Islet of Langerhans (tissue), 1 donor: ENCODE results near the gene GPR33.
A peak's percentile ranks its signal among the peaks of the same experiment; 100 is the strongest.
"Not testable (repeated sequence)": the region's sequence is repeated elsewhere in the genome, so short reads cannot be mapped to it uniquely, and the experiment has no call there.

Source experiments
- FAIRE-seq: peaks from one replicate; lab custom pipeline; 2011; peaks lifted over from hg19 to GRCh38; lab: Jason Lieb, UNC

GPR33 gene, protein sequence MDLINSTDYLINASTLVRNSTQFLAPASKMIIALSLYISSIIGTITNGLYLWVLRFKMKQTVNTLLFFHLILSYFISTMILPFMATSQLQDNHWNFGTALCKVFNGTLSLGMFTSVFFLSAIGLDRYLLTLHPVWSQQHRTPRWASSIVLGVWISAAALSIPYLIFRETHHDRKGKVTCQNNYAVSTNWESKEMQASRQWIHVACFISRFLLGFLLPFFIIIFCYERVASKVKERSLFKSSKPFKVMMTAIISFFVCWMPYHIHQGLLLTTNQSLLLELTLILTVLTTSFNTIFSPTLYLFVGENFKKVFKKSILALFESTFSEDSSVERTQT

GRCh38 chr14:31487886-31488285 lies at the start of gene GPR33:
TSS of gene GPR33 (minus strand) at chr14:31488039. CDS start at chr14:31483965, 4,074 bp downstream.
- no peak for FAIRE-seq

DNA sequence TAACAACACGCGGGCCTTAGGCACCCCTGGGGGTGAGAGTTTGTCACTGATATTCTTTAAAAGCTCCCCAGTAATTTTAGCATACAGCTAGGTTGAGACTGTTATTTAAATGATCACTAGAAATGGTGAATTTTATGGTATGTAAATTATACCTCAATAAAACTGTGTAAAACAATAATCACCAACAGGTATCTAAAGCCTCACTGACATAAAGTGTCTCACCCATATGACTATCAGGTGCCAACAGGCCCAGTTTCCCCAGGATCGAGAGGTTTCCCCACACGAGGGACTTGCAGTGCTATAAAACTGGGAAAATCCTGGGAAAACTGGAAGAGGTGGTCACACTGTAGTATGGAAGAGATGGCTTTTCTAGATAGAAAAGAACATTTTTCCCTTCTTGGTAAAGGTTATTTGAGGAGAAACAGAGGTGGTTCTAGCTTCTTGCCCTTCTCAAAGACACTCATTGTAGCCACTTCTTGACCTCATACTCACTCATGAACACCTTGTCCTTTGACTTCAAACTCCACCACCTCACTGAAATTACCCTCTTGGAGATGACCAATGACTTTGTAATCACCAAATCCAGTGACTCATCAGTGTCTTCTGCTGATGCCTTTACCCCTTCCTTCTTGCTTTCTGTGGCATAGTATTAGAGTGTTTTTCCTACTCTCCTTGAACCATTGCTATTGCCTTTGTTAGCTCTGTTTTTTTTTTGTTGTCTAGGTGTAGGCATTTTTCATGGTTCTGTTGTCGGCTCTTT lies 48.5 kb upstream of the GPR33 start:
- no peak for FAIRE-seq

- no peak for FAIRE-seq
Observed at GRCh38 chr14:31530136-31530535, 42.3 kb upstream of the GPR33 start.

DNA sequence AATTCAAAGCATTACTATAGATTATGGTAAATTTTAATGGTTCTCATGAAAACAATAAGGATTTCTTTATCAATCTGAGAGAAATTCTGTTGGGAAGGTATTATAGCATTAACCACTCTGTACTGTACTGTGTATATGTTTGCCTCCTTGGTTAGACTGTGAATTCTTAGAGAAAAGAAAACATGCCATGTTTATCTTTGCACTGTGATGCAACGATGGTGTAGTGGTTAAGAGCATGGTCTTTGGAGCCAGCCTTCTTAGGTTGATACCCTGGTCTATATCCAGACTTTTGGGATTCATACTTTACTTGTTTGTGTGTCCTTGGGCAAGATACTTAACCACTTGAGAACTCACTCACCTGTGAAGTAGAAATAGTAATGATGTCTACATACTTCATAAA lies 41.2 kb upstream of the GPR33 start:
- FAIRE-seq, result no peak

DNA sequence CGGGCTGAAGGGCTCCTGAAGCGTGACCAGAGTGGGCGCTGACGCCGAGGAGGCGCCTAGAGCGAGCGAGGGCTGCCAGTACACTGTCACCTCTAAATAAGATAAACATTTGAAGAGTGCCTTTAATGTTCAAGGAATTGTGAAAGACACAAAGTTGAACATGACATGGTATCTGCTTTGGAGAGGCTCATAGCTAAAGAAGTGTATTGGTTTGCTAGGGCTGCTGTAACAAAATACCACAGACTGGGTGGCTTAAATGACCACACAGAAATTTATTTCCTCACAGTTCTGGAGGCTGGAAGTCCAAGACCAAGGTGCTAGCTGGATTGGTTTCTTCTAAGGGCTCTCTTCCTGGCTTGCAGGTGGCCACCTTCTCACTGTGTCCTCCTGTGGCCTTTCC lies 39.7 kb upstream of the GPR33 start:
- FAIRE-seq, result no peak

- FAIRE-seq, result no peak
Observed at GRCh38 chr14:31527087-31527486, 39.2 kb upstream of the GPR33 start.

DNA sequence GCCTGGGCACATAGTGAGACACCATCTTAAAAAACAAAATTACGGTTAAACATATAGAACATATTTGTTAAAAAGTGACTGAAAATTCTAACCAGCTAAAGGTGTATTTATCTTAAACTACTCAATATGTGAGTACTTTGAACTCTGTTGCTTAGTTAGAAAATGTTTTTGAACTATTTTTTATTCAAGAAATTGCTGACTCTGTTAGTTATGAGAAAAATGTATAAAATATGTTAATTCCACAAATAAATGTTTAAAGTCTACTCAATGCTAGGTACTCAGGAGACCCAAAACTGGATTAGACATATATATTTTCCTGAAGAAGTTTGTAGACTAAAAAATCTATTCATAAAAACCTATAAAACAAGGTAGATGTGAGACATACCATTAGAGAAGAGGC lies 23.0 kb upstream of the GPR33 start:
- no peak for FAIRE-seq

- peak; percentile 93 for FAIRE-seq
Observed at GRCh38 chr14:31510222-31510621, 22.4 kb upstream of the GPR33 start.

DNA sequence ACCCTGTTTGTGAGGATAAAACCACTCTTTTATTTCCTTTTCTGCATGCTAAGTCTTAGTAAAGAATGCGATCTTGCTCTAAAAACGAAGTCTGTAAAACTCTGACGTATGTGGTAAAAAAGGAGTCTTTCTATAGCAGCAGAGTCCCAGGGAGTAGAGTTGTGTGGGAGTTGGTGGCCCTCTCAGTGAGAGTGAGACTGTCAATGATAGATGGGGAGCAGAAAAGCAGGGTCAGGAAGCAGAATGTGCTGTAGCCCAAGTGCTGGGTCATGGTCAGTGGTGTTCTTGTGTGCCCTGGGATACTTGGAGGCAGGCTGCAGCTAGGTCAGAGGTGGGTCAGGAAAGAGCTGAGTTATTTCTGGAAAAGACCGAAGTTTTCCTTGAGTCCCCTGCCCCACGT lies 20.3 kb upstream of the GPR33 start:
- no peak for FAIRE-seq

GRCh38 chr14:31505411-31505810 lies 17.6 kb upstream of the GPR33 start:
- FAIRE-seq, result no peak

DNA sequence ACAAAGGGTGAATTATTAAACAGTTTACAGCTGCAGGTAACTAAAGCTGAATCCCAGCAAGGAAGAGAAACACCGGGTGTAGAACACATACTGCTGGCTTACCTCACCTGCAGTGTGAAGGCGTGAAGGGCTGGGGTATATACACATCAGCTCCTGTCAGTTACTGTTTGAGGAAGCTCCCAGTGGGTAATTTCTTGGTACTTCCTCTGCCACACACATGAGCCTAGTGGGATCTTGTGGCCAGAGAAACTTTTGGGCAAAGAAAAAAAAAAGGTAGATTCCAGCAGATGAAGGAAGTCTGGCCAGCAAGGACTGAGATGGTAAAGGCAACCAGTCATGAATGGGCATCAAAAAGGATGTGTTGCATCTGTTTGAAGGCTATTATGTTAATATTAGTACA lies 14.0 kb upstream of the GPR33 start:
- no peak for FAIRE-seq

GRCh38 chr14:31492759-31493498 lies 5.1 kb upstream of the GPR33 start:
- FAIRE-seq, result no peak

- FAIRE-seq, result no peak
Observed at GRCh38 chr14:31489691-31490090, 1.9 kb upstream of the GPR33 start.

DNA sequence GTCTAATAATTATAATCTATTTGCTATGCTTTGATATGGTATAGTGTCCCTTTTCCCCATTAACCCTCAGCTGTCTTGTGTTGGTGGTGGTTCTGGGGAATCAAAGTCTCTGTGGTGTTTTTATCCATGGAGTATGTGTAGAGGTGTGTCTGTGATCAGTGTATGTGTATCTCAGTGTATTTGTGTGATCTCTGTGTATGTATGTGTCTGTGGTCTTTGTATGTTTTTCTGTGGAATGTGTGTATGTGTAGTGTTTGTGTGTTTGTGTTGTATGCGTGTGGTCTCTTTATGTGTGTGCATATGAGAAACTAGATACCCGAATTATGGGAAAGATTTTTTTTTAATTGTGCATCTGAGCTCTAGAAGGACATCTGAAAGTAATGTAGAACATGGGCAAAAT lies 1.1 kb downstream of the GPR33 start:
- FAIRE-seq, result no peak

- no peak for FAIRE-seq
Observed at GRCh38 chr14:31484754-31485153, 3.1 kb downstream of the GPR33 start.

- no peak for FAIRE-seq
Observed at GRCh38 chr14:31480156-31480555, 7.7 kb downstream of the GPR33 start.

GRCh38 chr14:31479027-31479426 lies 8.8 kb downstream of the GPR33 start:
- no peak for FAIRE-seq

- FAIRE-seq, result no peak
Observed at GRCh38 chr14:31477248-31477647, 10.6 kb downstream of the GPR33 start.

DNA sequence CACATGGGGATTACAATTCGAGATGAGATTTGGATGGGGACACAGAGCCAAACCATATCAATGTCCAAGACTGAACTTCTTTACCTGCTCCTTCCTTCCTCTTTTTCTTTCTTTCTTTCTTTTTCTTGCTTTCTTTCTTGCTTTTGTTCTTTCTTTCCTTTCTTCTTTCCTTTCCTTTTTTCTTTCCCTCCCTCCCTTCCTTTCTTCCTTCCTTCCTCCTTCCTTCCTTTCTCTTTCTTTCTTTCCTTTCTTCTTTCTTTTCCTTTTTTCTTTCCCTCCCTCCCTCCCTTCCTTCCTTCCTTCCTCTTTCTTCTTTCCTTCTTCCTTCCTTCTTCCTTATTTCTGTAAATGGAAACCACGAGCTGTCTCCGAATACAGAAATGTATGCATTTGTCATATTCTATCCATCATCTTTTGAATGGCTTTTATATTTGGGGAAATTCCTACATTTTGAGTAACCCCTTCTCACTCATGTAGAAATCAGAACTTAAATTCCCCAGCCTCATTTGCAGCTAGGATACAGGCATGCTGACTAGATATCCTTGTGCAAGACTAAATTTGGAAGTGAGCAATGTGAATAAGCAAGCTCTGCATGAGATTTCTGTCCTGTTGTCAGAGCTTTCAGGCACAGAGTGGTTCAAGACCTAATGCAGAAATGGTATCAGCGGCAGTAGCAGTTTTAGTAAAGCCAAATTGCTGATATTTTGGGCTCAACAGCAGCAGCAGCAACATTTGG lies 11.5 kb downstream of the GPR33 start:
- FAIRE-seq, result no peak

DNA sequence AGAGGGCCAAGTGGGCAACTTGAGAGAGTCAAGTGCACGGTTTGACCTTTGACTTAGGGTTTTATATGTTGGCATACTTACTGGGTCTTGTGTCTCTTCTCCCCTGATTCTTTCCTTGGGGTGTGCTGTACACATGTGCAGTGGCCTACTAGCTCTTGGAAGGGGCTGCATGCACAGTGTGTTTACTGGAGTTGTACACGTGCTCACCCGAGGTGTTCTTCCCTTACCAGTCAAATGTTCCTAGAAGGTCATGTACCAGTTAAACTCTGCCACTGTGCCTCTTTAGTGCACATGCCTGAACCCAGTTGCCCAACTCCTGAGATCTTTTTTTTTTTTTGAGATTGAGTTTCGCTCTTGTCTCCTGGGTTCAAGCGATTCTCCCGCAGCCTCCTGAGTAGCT lies 21.3 kb downstream of the GPR33 start:
- FAIRE-seq, result no peak

GRCh38 chr14:31465111-31465510 lies 22.7 kb downstream of the GPR33 start:
- no peak for FAIRE-seq

DNA sequence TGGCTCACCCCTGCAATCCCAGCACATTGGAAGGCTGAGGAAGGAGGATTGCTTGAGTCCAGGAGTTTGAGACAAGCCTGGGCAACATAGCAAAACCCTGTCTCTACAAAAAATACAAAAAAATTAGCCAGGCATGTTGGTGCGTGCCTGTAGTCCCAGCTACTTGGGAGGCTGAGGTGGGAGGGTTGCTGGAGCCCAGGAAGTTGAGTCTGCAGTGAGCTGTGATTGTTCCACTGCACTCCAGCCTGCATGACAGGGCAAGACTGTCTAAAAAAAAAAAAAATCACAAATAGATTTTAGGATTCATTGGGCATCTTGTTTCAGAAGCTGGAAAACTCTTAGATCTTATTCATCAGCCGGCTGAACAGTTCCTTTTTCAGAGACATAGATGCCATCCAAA lies 25.4 kb downstream of the GPR33 start:
- FAIRE-seq, result not testable (repeated sequence)
